ENCODE data around the gene PAX6.
A peak's percentile ranks its signal among the peaks of the same experiment; 100 is the strongest.
"Not testable (repeated sequence)": the region's sequence is repeated elsewhere in the genome, so short reads cannot be mapped to it uniquely, and the experiment has no call there.

PAX6 gene

DNA sequence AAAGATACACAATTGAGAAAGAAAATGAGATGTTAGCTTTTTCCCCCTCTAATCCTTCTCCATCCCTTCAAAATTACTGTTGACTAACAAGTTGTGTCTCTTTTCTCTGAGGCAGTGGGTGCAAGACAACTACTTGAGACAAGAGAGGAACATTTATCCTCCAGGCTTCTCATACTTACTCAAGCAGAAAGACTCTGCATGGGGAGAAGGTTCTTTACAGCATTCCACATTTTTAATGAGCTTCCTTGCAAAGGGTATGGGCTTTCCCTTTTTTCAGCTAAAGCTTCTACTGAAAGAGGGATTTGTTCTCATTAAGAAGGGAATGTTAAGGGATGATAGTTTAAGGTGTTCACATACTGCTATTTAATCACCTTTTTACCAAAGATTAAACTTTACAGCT is 47.8 kb downstream of the PAX6 start:
- DNase-seq: peak; percentile 53

DNA sequence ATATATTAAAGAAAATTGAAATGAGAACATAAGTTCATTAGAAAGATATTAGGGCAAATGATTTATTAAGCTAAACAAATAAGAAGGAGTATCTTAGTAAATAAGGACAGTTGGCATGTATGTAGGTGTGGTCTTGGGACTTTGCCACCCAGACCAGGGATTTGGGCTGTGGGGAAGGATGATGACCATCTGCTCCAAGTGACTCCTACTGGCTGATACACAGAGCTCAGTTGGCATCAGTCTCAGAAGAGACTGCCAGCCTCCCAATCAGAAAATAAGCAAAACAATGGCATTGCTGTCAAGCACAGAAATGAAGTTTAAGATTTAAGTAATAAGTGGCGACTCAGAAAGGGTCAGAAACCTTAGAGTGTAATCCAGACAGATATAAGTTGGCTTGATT is 49.5 kb downstream of the PAX6 start:
- DNase-seq: no peak

- DNase-seq: peak; percentile 99
Measured at GRCh38 chr11:31757260-31757835, 53.8 kb downstream of the PAX6 start.

DNA sequence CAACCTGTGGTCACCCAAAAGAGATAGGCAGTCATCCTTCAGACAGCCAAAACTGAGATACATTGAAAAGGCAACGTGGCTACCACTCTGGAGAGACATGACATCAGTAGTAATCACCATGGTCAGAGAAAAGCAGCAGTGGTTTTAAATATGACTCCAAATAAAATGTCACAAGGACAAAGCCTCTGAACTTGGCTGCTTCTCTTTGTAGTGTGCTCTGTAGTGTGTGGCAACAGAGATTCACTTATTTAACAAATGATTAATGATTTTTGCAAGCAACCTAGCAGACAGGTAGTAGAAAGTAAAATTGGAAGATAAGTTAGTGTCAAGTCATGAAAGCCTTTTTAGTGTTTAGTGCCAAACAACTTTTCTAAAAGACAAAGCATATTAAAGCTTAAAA is 63.5 kb downstream of the PAX6 start:
- no peak for DNase-seq

DNA sequence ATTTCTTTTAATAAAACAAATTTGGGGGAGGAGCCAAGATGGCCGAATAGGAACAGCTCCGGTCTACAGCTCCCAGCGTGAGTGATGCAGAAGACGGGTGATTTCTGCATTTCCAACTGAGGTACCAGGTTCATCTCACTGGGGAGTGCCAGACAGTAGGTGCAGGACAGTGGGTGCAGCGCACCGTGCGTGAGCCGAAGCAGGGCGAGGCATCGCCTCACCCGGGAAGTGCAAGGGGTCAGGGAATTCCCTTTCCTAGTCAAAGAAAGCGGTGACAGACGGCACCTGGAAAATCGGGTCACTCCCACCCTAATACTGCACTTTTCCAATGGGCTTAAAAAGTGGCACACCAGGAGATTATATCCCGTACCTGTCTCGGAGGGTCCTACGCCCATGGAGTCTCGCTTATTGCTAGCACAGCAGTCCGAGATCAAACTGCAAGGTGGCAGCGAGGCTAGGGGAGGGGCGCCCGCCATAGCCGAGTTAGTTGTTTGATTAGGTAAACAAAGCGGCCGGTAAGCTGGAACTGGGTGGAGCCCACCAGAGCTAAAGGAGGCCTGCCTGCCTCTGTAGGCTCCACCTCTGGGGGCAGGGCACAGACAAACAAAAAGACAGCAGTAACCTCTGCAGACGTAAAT is 70.3 kb downstream of the PAX6 start:
- not testable (repeated sequence) for DNase-seq

GRCh38 chr11:31740131-31740530 is 71.0 kb downstream of the PAX6 start:
- DNase-seq: no peak

All from DMS79 (cell line).